ENCODE data around the gene LAD1.
A peak's percentile ranks its signal among the peaks of the same experiment; 100 is the strongest.

The LAD1 gene

GRCh38 chr1:201409440-201409839 lies 10.3 kb upstream of the LAD1 start:
- in situ Hi-C loops (cut with HindIII; ENCODE audit: low sequenced_read_pairs) = no loop called here

GRCh38 chr1:201408834-201409200 lies 9.7 kb upstream of the LAD1 start:
- DNase-seq (ENCODE audit: low read depth) = no peak
- in situ Hi-C loops (cut with HindIII; ENCODE audit: low sequenced_read_pairs) = no loop called here
- TF ChIP-seq, protein P1, sequence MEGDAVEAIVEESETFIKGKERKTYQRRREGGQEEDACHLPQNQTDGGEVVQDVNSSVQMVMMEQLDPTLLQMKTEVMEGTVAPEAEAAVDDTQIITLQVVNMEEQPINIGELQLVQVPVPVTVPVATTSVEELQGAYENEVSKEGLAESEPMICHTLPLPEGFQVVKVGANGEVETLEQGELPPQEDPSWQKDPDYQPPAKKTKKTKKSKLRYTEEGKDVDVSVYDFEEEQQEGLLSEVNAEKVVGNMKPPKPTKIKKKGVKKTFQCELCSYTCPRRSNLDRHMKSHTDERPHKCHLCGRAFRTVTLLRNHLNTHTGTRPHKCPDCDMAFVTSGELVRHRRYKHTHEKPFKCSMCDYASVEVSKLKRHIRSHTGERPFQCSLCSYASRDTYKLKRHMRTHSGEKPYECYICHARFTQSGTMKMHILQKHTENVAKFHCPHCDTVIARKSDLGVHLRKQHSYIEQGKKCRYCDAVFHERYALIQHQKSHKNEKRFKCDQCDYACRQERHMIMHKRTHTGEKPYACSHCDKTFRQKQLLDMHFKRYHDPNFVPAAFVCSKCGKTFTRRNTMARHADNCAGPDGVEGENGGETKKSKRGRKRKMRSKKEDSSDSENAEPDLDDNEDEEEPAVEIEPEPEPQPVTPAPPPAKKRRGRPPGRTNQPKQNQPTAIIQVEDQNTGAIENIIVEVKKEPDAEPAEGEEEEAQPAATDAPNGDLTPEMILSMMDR (IDR thresholded peaks at IDR 0.05; ENCODE audit: low read depth, low read length, missing control alignments) = no peak
- H3K4me3 ChIP-seq (ENCODE audit: low read depth, low read length) = no peak overlapping the region

More at GRCh38 chr1:201409440-201409839, 10.3 kb upstream of the LAD1 start:
- TF ChIP-seq, protein P1 (IDR thresholded peaks at IDR 0.05; ENCODE audit: low read depth, low read length, missing control alignments) = no peak
- no peak overlapping the region for H3K4me3 ChIP-seq (ENCODE audit: low read depth, low read length)
- no peak for DNase-seq (ENCODE audit: low read depth)

GRCh38 chr1:201408176-201408833 lies 9.2 kb upstream of the LAD1 start:
- H3K4me3 ChIP-seq (ENCODE audit: low read depth, low read length) = no peak overlapping the region
- peak; percentile 35 for DNase-seq (ENCODE audit: low read depth)
- in situ Hi-C loops (cut with HindIII; ENCODE audit: low sequenced_read_pairs) = no loop called here
- TF ChIP-seq, protein P1 (IDR thresholded peaks at IDR 0.05; ENCODE audit: low read depth, low read length, missing control alignments) = peak; percentile 98

- in situ Hi-C loops (cut with HindIII; ENCODE audit: low sequenced_read_pairs) = no loop called here
- DNase-seq (ENCODE audit: low read depth) = no peak
- TF ChIP-seq, protein P1 (IDR thresholded peaks at IDR 0.05; ENCODE audit: low read depth, low read length, missing control alignments) = no peak
- no peak overlapping the region for H3K4me3 ChIP-seq (ENCODE audit: low read depth, low read length)
These were observed 7.8 kb upstream of the LAD1 start for GRCh38 chr1:201406831-201407406.

GRCh38 chr1:201405484-201405831 lies 6.3 kb upstream of the LAD1 start:
- in situ Hi-C loops (cut with HindIII; ENCODE audit: low sequenced_read_pairs) = no loop called here
- DNase-seq (ENCODE audit: low read depth) = no peak

GRCh38 chr1:201404722-201405483 lies 5.8 kb upstream of the LAD1 start:
- in situ Hi-C loops (cut with HindIII; ENCODE audit: low sequenced_read_pairs) = no loop called here
- H3K4me3 ChIP-seq (ENCODE audit: low read depth, low read length) = no peak overlapping the region
- no peak for DNase-seq (ENCODE audit: low read depth)
- TF ChIP-seq, protein P1 (IDR thresholded peaks at IDR 0.05; ENCODE audit: low read depth, low read length, missing control alignments) = no peak

More at GRCh38 chr1:201405484-201405831, 6.3 kb upstream of the LAD1 start:
- H3K4me3 ChIP-seq (ENCODE audit: low read depth, low read length) = no peak overlapping the region
- TF ChIP-seq, protein P1 (IDR thresholded peaks at IDR 0.05; ENCODE audit: low read depth, low read length, missing control alignments) = no peak
